ENCODE results near the gene CLTCL1.

CLTCL1 gene

DNA sequence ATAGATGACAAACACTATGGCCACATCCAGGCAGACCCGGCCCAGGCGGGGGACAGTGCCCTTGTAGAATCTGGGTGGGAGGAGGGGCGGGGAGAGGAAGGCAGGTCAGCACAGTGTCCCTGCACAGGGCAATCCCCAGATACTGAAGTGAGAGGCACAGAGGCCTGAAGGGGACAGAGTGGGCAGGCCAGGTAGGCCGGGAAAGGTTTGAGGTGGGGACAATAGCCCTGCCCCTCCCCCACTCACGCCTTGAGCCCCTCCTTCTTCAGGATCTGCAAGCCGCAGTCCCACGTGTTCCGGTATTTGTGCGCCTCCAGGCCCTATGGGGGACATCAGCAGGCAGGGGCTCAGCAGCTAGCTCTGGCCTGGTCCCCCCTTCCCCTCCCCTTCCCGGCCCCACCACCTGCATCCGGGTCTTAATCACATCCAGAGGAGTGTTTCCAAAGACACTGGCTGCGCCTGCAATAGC lies 115.3 kb downstream of the CLTCL1 start:
- Mint-ChIP-seq H3K27ac (peak overlapping the region; percentile 50), H3K27me3 (no peaks in the 10 kb centered on the region), H3K36me3 (peaks cover 3% of the 10 kb centered on the region), H3K9me3 (ENCODE audit: low read depth) (no peaks in the 10 kb centered on the region), H3K4me1 (ENCODE audit: low read depth) (peaks cover 23% of the 10 kb centered on the region), H3K4me3 (peak overlapping the region; percentile 9)

DNA sequence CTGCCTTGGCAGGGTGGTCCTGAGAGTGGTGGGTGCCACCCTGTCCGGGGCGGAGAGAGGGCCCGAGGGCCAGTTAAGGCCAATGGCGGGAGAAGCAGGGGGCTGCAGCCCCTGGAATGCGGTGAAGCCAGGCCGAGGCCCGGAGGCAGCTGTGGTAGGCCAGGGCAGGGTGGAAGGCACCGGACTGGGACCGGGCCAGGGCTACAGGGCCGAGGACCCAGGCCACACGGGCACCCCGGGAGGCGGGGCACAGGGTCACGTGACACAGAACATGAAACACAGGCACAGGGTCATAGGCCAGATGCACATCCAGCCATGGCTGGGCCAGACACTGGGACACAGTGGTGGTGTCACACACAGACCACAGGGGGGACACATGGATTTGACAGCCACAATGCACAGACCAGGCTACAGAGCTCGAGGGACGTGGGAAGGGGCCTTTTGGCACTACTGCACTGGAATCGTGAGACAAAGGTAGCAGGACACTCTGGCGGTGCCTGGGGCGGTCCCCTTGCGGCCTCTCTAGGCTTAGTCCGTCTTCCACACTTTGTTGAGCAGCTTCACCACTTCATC lies 115.8 kb downstream of the CLTCL1 start:
- Mint-ChIP-seq H3K27ac (peak overlapping the region; percentile 50), H3K27me3 (no peaks in the 10 kb centered on the region), H3K9me3 (ENCODE audit: low read depth) (no peaks in the 10 kb centered on the region), H3K4me1 (ENCODE audit: low read depth) (peaks cover 22% of the 10 kb centered on the region), H3K36me3 (peaks cover 3% of the 10 kb centered on the region), H3K4me3 (peak overlapping the region; percentile 9)

GRCh38 chr22:19175026-19175601 lies 116.4 kb downstream of the CLTCL1 start:
- Mint-ChIP-seq H3K4me3 (no peak overlapping the region), H3K36me3 (peaks cover 3% of the 10 kb centered on the region), H3K27me3 (peaks cover 4% of the 10 kb centered on the region), H3K9me3 (ENCODE audit: low read depth) (no peaks in the 10 kb centered on the region), H3K27ac (no peak overlapping the region), H3K4me1 (ENCODE audit: low read depth) (peaks cover 27% of the 10 kb centered on the region)

DNA sequence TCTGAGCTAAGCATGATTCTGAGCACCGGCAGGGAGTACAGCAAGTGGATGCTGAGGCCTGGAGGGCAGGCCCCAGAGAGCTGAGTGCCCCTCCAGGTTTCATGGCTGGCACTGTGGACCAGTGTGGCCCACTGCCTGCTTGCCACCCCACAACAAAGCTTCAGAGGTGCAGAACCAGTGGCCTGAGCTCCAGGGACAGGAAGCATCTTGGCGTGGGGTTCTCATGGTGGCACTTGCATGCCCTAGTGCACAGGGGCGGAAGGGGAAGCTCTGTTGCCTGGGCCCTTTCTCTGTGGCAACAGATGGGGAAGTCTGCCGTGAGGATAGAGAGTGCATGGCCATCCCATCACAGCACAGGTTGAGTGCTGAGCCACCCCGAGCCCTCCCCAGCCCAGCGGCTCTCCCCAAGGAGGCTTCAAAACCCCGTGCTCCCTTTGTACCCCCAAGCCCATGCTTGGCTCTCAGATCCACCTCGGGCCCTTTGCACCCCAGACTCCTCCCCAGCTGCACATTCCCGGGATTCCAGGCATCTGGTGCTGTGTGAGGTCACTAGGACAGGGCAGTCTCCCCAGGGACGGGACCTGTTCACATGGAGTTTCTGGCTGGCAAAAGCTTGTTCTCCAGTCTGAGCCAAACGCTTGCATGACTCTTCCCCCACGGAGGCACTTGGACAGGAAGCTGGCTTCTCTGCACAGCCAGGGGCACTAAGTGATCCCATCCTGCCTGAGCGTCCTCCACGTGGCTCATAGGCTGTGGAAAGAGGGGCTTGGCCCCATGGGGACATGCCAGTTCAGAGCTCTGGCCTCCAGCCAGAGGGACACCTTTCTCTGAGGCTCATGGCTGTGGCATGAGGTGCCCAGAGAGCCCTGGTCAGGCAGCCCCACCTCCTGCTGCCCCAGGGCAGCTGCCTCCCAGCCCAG lies 117.2 kb downstream of the CLTCL1 start:
- peaks cover 4% of the 10 kb centered on the region for H3K27me3 Mint-ChIP-seq
- H3K4me1 Mint-ChIP-seq (ENCODE audit: low read depth) = peaks cover 28% of the 10 kb centered on the region
- no peaks in the 10 kb centered on the region for H3K9me3 Mint-ChIP-seq (ENCODE audit: low read depth)
- peaks cover 3% of the 10 kb centered on the region for H3K36me3 Mint-ChIP-seq
- peak overlapping the region; percentile 98 for H3K4me3 Mint-ChIP-seq
- peak overlapping the region; percentile 50 for H3K27ac Mint-ChIP-seq

DNA sequence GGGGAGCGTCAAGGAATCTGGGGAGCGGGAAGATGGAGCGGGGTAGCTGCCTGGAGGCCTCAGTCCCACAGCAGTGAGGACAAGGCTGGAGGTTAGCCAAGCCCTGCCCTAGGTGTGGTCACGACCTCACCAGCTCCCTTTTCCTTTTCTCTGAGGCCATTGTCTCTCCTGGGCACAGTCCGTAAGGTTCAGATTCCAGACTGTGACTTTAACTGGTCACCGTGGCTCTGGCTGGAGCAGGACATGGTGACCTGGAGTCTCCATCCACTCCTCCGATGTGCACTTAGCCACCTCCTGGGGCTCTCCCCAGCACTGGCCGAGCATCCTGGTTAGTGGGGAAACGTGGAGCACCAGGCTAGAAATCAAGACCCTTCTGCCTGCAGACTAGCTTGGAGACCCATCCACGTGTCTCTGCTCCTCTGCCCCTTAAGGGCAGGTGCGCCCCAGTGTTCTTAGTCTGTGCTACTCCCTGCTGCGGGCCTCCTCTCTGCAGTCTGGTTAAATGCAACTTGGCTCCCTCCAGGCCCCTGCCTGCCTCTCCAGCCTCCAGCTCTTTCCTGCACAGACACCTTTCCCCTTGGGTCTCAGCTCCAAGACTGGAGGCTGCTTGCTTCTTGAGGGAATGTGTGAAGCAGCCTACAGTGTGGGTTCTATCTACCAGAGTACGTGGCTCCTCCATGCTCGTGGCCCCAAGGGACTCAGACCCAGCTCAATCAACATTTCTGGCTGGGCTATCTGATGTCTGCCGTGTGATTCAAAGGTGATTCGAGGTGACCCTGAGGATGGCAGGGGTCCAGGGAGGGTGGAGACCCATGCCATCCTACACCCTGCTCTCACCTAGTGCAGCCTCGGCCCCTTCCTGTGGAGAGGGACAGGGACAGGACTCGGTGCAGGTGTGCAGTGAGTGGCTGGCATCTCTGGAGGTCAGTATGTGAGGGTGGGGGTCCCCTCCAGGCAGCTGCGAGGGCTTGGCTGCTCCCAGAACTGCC lies 118.2 kb downstream of the CLTCL1 start:
- Mint-ChIP-seq H3K4me3 (peak overlapping the region; percentile 98), H3K27me3 (peaks cover 10% of the 10 kb centered on the region), H3K36me3 (peaks cover 3% of the 10 kb centered on the region), H3K4me1 (ENCODE audit: low read depth) (peaks cover 29% of the 10 kb centered on the region), H3K9me3 (ENCODE audit: low read depth) (no peaks in the 10 kb centered on the region), H3K27ac (peak overlapping the region; percentile 97)

DNA sequence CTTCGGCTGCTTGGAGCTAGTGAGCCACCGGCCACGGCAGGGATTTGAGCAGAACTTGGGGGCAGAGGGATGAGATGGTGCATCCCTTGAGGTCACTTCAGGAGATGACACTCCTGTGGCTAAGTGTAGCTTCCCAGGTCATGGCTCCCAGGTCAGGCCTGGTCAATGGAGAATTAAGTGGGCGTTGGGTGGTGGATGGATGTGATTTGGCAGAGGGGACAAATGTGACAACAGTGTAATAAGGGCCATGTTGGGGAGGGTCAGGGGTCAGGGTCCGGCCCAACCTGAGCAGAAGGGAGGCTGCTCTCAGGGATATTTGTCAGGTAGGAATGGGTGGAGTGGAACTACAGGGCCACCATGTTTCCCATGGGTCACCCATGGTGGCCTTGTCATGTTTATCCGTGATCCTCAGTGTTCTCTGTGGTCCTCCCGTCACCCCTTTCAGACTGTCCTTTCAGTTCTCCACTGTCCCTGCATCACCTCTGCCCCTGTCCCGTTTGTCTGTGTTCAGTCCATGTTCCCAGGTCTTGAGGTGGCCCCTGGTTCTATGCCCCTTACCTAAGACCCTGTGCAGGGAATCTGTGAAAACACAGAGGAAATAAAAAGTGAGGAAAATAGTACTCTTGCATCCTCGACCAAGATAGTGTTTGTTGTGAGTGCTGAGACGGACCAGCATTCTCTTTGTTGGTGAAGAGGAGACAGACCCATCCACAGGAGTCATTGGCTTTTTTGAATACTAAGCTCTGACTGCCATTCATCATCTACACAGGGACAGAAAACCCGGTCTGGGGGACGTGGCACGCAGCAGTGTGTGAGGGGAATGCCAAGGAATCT lies 119.1 kb downstream of the CLTCL1 start:
- H3K27me3 Mint-ChIP-seq = peaks cover 14% of the 10 kb centered on the region
- peaks cover 29% of the 10 kb centered on the region for H3K4me1 Mint-ChIP-seq (ENCODE audit: low read depth)
- peak overlapping the region; percentile 97 for H3K27ac Mint-ChIP-seq
- peak overlapping the region; percentile 98 for H3K4me3 Mint-ChIP-seq
- peaks cover 3% of the 10 kb centered on the region for H3K36me3 Mint-ChIP-seq
- H3K9me3 Mint-ChIP-seq (ENCODE audit: low read depth) = no peaks in the 10 kb centered on the region

- Mint-ChIP-seq H3K4me1 (ENCODE audit: low read depth) (peaks cover 29% of the 10 kb centered on the region), H3K9me3 (ENCODE audit: low read depth) (no peaks in the 10 kb centered on the region), H3K4me3 (peak overlapping the region; percentile 98), H3K27ac (no peak overlapping the region), H3K27me3 (peaks cover 17% of the 10 kb centered on the region), H3K36me3 (peaks cover 3% of the 10 kb centered on the region)
These were observed 121.6 kb downstream of the CLTCL1 start for GRCh38 chr22:19169947-19170318.

GRCh38 chr22:19169002-19169946 lies 122.2 kb downstream of the CLTCL1 start:
- Mint-ChIP-seq H3K4me1 (ENCODE audit: low read depth) (peaks cover 27% of the 10 kb centered on the region), H3K9me3 (ENCODE audit: low read depth) (no peaks in the 10 kb centered on the region), H3K4me3 (peak overlapping the region; percentile 74), H3K27me3 (peaks cover 17% of the 10 kb centered on the region), H3K36me3 (peaks cover 3% of the 10 kb centered on the region), H3K27ac (peak overlapping the region; percentile 10)

GRCh38 chr22:19168088-19168890 lies 123.2 kb downstream of the CLTCL1 start:
- H3K27ac Mint-ChIP-seq = no peak overlapping the region
- H3K27me3 Mint-ChIP-seq = peaks cover 17% of the 10 kb centered on the region
- no peak overlapping the region for H3K4me3 Mint-ChIP-seq
- H3K9me3 Mint-ChIP-seq (ENCODE audit: low read depth) = no peaks in the 10 kb centered on the region
- H3K36me3 Mint-ChIP-seq = peaks cover 3% of the 10 kb centered on the region
- peaks cover 23% of the 10 kb centered on the region for H3K4me1 Mint-ChIP-seq (ENCODE audit: low read depth)

- Mint-ChIP-seq H3K27ac (no peak overlapping the region), H3K4me3 (no peak overlapping the region), H3K4me1 (ENCODE audit: low read depth) (peaks cover 14% of the 10 kb centered on the region), H3K36me3 (no peaks in the 10 kb centered on the region), H3K9me3 (ENCODE audit: low read depth) (no peaks in the 10 kb centered on the region), H3K27me3 (peaks cover 17% of the 10 kb centered on the region)
These were observed 124.2 kb downstream of the CLTCL1 start for GRCh38 chr22:19167106-19167869.

- Mint-ChIP-seq H3K4me3 (no peak overlapping the region), H3K9me3 (ENCODE audit: low read depth) (no peaks in the 10 kb centered on the region), H3K27ac (no peak overlapping the region), H3K27me3 (peaks cover 17% of the 10 kb centered on the region), H3K36me3 (no peaks in the 10 kb centered on the region), H3K4me1 (ENCODE audit: low read depth) (peaks cover 12% of the 10 kb centered on the region)
These were observed 125.1 kb downstream of the CLTCL1 start for GRCh38 chr22:19166421-19166820.

GRCh38 chr22:19164425-19164824 lies 127.1 kb downstream of the CLTCL1 start:
- Mint-ChIP-seq H3K4me1 (ENCODE audit: low read depth) (peaks cover 4% of the 10 kb centered on the region), H3K27ac (no peak overlapping the region), H3K4me3 (no peak overlapping the region), H3K27me3 (peaks cover 14% of the 10 kb centered on the region), H3K9me3 (ENCODE audit: low read depth) (no peaks in the 10 kb centered on the region), H3K36me3 (no peaks in the 10 kb centered on the region)

Measured in activated naive CD8-positive, alpha-beta T cell (primary cell).